GM19395 (cell line): ENCODE results near the gene SLC6A2.

Experiments
- ATAC-seq: cut with Tn5 transposase; IDR thresholded peaks from one replicate; pipeline ENCODE4 v1.9.1; 2021; ENCODE audit warnings: mild to moderate bottlenecking, moderate library complexity; ENCODE audit not compliant: unreplicated experiment

SLC6A2 gene

GRCh38 chr16:55671206-55671973 is 15.6 kb downstream of the SLC6A2 start:
- ATAC-seq = no peak

GRCh38 chr16:55671974-55672280 is 16.1 kb downstream of the SLC6A2 start:
- no peak for ATAC-seq

GRCh38 chr16:55672471-55672870 is 16.7 kb downstream of the SLC6A2 start:
- no peak for ATAC-seq

GRCh38 chr16:55678161-55678821 is 22.5 kb downstream of the SLC6A2 start:
- ATAC-seq = no peak

GRCh38 chr16:55682086-55682485 is 26.3 kb downstream of the SLC6A2 start:
- ATAC-seq = no peak

GRCh38 chr16:55685973-55686372 is 30.2 kb downstream of the SLC6A2 start:
- ATAC-seq = no peak

GRCh38 chr16:55686671-55687070 is 30.9 kb downstream of the SLC6A2 start:
- no peak for ATAC-seq

- no peak for ATAC-seq
These were observed 32.0 kb downstream of the SLC6A2 start for GRCh38 chr16:55687802-55688201.

GRCh38 chr16:55690841-55691240 is 35.1 kb downstream of the SLC6A2 start:
- ATAC-seq = no peak

- no peak for ATAC-seq
These were observed 36.0 kb downstream of the SLC6A2 start for GRCh38 chr16:55691771-55692170.

GRCh38 chr16:55695595-55695994 is 39.8 kb downstream of the SLC6A2 start:
- ATAC-seq = no peak

GRCh38 chr16:55697867-55698266 is 42.1 kb downstream of the SLC6A2 start:
- no peak for ATAC-seq

- no peak for ATAC-seq
These were observed 42.5 kb downstream of the SLC6A2 start for GRCh38 chr16:55698331-55698730.

GRCh38 chr16:55698946-55699345 is 43.2 kb downstream of the SLC6A2 start:
- ATAC-seq = no peak

- ATAC-seq = no peak
These were observed 43.8 kb downstream of the SLC6A2 start for GRCh38 chr16:55699616-55700015.

- ATAC-seq = no peak
These were observed 44.3 kb downstream of the SLC6A2 start for GRCh38 chr16:55700067-55700466.

- no peak for ATAC-seq
These were observed 45.2 kb downstream of the SLC6A2 start for GRCh38 chr16:55700961-55701360.

- ATAC-seq = no peak
These were observed 45.9 kb downstream of the SLC6A2 start for GRCh38 chr16:55701442-55702319.

GRCh38 chr16:55703003-55704001 is 47.5 kb downstream of the SLC6A2 start:
- no peak for ATAC-seq

GRCh38 chr16:55706739-55707384 is 51.1 kb downstream of the SLC6A2 start:
- no peak for ATAC-seq
